Measurements from ENCODE around the gene PJVK.
A peak's percentile ranks its signal among the peaks of the same experiment; 100 is the strongest.

- TF ChIP-seq CTCF (IDR thresholded peaks at IDR 0.05; ENCODE audit: low read length) (peak; percentile 87), EZH2 (optimal IDR thresholded peaks at IDR 0.05; ENCODE audit: low read depth, low read length) (no peak), EZH2phosphoT487 (IDR thresholded peaks at IDR 0.05; ENCODE audit: low read length) (no peak)
Observed at GRCh38 chr2:178478439-178479274, 27.5 kb downstream of the PJVK start, which contains the start of gene FKBP7.
